Measurements from ENCODE around the gene DTL. TPM values are rescaled to one million over a fixed set of nuclear protein-coding genes. Genes with fewer than 3 reads are reported as not detected.

DTL gene
- polyA plus RNA-seq, 1 of the 3 experiments (the other 2 are of a cell fraction): 9.3 TPM

- TF ChIP-seq, protein P1, sequence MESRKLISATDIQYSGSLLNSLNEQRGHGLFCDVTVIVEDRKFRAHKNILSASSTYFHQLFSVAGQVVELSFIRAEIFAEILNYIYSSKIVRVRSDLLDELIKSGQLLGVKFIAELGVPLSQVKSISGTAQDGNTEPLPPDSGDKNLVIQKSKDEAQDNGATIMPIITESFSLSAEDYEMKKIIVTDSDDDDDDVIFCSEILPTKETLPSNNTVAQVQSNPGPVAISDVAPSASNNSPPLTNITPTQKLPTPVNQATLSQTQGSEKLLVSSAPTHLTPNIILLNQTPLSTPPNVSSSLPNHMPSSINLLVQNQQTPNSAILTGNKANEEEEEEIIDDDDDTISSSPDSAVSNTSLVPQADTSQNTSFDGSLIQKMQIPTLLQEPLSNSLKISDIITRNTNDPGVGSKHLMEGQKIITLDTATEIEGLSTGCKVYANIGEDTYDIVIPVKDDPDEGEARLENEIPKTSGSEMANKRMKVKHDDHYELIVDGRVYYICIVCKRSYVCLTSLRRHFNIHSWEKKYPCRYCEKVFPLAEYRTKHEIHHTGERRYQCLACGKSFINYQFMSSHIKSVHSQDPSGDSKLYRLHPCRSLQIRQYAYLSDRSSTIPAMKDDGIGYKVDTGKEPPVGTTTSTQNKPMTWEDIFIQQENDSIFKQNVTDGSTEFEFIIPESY (IDR thresholded peaks at IDR 0.05; ENCODE audit: borderline replicate concordance, low read depth): no peak
- TF ChIP-seq, protein P2, sequence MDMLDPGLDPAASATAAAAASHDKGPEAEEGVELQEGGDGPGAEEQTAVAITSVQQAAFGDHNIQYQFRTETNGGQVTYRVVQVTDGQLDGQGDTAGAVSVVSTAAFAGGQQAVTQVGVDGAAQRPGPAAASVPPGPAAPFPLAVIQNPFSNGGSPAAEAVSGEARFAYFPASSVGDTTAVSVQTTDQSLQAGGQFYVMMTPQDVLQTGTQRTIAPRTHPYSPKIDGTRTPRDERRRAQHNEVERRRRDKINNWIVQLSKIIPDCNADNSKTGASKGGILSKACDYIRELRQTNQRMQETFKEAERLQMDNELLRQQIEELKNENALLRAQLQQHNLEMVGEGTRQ (IDR thresholded peaks at IDR 0.05; ENCODE audit: borderline replicate concordance, low read depth, low read length): no peak
Measured at GRCh38 chr1:212002536-212002935, 33.0 kb upstream of the DTL start (continued).

DNA sequence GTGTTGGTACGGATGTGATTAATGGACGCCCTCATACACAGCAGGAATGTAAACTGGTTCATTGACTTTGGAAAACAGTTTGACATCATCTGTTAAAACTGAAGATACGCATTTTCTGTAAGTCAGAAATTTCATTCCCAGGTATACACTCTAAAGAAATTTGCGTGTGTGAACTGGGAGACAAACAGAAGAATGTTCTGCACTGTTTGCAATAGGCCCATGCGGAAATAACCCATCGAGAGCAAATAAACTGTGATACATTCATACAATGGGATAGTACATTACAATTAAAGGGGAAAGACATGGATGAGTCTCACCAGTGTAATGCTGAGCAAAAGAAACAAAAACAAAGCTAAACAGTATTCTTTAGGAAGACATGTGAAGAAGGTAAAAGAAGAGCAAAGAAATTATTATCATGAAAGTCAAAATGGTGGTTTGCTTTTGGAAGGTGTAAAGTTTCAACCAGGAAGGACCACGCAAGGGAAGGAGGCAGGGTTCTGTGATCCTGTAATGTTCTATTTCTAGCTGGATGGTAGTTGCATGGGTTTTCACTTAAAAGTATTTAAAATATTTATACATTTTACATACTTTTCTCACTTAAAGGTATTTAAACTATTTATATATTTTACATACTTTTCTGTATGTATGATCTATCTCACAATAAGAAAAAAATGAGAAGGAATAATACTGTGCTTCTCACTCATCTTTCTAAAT, 30.5 kb upstream of the DTL start:
- 88% methylated on average over 7 of the region's 7 CpGs for WGBS (ENCODE audit: low lambda C conversion rate)
- DNase-seq: no peak
- Histone ChIP-seq H3K36me3 (replicated peaks in 1 of 2; ENCODE audit: control insufficient read depth in 1 of 2, insufficient read depth in 2 of 2, low read length in 1 of 2) (peaks cover 30 to 60% of the 10 kb centered on the region in 2 experiments), H3K4me1 (ENCODE audit: control insufficient read depth in 1 of 2, insufficient read depth in 2 of 2, low read depth in 1 of 2, low read length in 1 of 2) (no peaks in the 10 kb centered on the region; a peak in 1 of 4 replicates), H3F3A (replicated peaks; ENCODE audit: insufficient read depth) (no peaks in the 10 kb centered on the region), H3K4me3 (ENCODE audit: low read depth in 2 of 2, low read length in 1 of 2) (no peak overlapping the region), H3K27me3 (ENCODE audit: insufficient read depth) (no peaks in the 10 kb centered on the region), H3K9ac (no peak overlapping the region), H3K4me2 (no peak overlapping the region), H3K9me2 (no peaks in the 10 kb centered on the region), H4K20me1 (ENCODE audit: insufficient read depth) (no peaks in the 10 kb centered on the region), H3K79me2 (ENCODE audit: insufficient read depth) (no peaks in the 10 kb centered on the region), H2AFZ (ENCODE audit: low read depth) (no peak overlapping the region), H3K27ac (ENCODE audit: low read depth in 2 of 2, low read length in 1 of 2) (no peak overlapping the region), H3K9me3 (no peaks in the 10 kb centered on the region)
- ChIA-PET CTCF (interaction anchor here (1.0 to 4.0 kb wide), 5 partner anchors 9 to 324 kb away, joined by 3 to 25 read pairs (median 3); partner anchors contain the start of genes DTL and INTS7), POLR2A (no interaction called here)
- TF ChIP-seq MEF2A (IDR thresholded peaks at IDR 0.05; ENCODE audit: borderline replicate concordance, low read depth) (no peak), RXRA (IDR thresholded peaks at IDR 0.05; ENCODE audit: borderline replicate concordance, low read depth) (no peak), CHD2 (IDR thresholded peaks at IDR 0.05; ENCODE audit: low read length, partially characterized antibody) (no peak), PBX3 (IDR thresholded peaks at IDR 0.05) (no peak)

GRCh38 chr1:212007178-212007577, 28.4 kb upstream of the DTL start:
- H3K9me3 ChIP-seq: no peaks in the 10 kb centered on the region
- DNase-seq: no peak
- H3K4me2 ChIP-seq: no peak overlapping the region
- H3K27ac ChIP-seq (ENCODE audit: low read depth in 2 of 2, low read length in 1 of 2): no peak overlapping the region
- H3K79me2 ChIP-seq (ENCODE audit: insufficient read depth): no peaks in the 10 kb centered on the region; the same call in 1 of the 2 replicates
- H3F3A ChIP-seq (replicated peaks; ENCODE audit: insufficient read depth): no peaks in the 10 kb centered on the region
- CTCF ChIA-PET: interaction anchor here (1.6 to 4.0 kb wide), 2 partner anchors 27 to 449 kb away, joined by 8 to 25 read pairs; partner anchors contain the start of genes DTL and INTS7
- no peak overlapping the region for H2AFZ ChIP-seq (ENCODE audit: low read depth)
- H3K36me3 ChIP-seq (replicated peaks in 1 of 2; ENCODE audit: control insufficient read depth in 1 of 2, insufficient read depth in 2 of 2, low read length in 1 of 2): peaks cover 44 to 76% of the 10 kb centered on the region in 2 experiments
- 93% methylated on average over 4 of the region's 4 CpGs for WGBS (ENCODE audit: low lambda C conversion rate)
- no peaks in the 10 kb centered on the region for H3K27me3 ChIP-seq (ENCODE audit: insufficient read depth)
- no peaks in the 10 kb centered on the region; a peak in 1 of 4 replicates for H3K4me1 ChIP-seq (ENCODE audit: control insufficient read depth in 1 of 2, insufficient read depth in 2 of 2, low read depth in 1 of 2, low read length in 1 of 2)
- H3K9me2 ChIP-seq: no peaks in the 10 kb centered on the region
- H4K20me1 ChIP-seq (ENCODE audit: insufficient read depth): no peaks in the 10 kb centered on the region
- no peak for TF ChIP-seq POLR2AphosphoS5 (IDR thresholded peaks at IDR 0.05; ENCODE audit: low read depth, low read length)
- TF ChIP-seq EZH2phosphoT487 (IDR thresholded peaks at IDR 0.05; ENCODE audit: borderline replicate concordance, low read depth): no peak
- TF ChIP-seq, protein P3, sequence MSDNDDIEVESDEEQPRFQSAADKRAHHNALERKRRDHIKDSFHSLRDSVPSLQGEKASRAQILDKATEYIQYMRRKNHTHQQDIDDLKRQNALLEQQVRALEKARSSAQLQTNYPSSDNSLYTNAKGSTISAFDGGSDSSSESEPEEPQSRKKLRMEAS (IDR thresholded peaks at IDR 0.05; ENCODE audit: low read depth): no peak
- TF ChIP-seq MEF2A (IDR thresholded peaks at IDR 0.05; ENCODE audit: borderline replicate concordance, low read depth): no peak
- no peak for TF ChIP-seq RXRA (IDR thresholded peaks at IDR 0.05; ENCODE audit: borderline replicate concordance, low read depth)
- H3K9ac ChIP-seq: no peak overlapping the region
- POLR2A ChIA-PET: no interaction called here
- H3K4me3 ChIP-seq (ENCODE audit: low read depth in 2 of 2, low read length in 1 of 2): no peak overlapping the region

All from SK-N-SH (cell line).